Cardiac septum (tissue), 1 donor: ENCODE data around the gene CCDC201. TPM values are rescaled to one million over a fixed set of nuclear protein-coding genes. Genes with fewer than 3 reads are reported as not detected.

Experiments
- DNase-seq: peaks from one replicate; pipeline ENCODE4 v3.0.0-alpha.2; 2020; ENCODE audit warnings: low spot score
- intact Hi-C: fragments of 100-400 bp; cut with DNase I; formaldehyde crosslinking; loops from one replicate; pipeline ENCODE4 v1.14.0; 2022
- total RNA-seq: library from RNA; stranded (reverse); fragmentation: NEBNext Ultra II Directional; extraction: Animal tissue kit (Norgen Biotek cat#: 25700); gene quantifications from one replicate; pipeline ENCODE4 v1.2.1, GENCODE V29; 2021
- donor health status: DM: no; HTN: no; CAD: no.

CCDC201 gene
- total RNA-seq, 1 donor from 2014 or later: not detected

GRCh38 chr7:45894665-45895062 lies 21.8 kb upstream of the CCDC201 start:
- intact Hi-C loops: no loop called here
- DNase-seq: no peak

- intact Hi-C loops: no loop called here
- peak; percentile 26 for DNase-seq
Observed at GRCh38 chr7:45893996-45894664, 21.2 kb upstream of the CCDC201 start.

GRCh38 chr7:45893374-45893995 lies 20.6 kb upstream of the CCDC201 start:
- peak; percentile 24 for DNase-seq
- intact Hi-C loops: no loop called here

- DNase-seq: peak; percentile 71
- intact Hi-C loops: no loop called here
Observed at GRCh38 chr7:45892407-45893035, 19.6 kb upstream of the CCDC201 start.

- intact Hi-C loops: no loop called here
Observed at GRCh38 chr7:45891462-45892402, 18.9 kb upstream of the CCDC201 start.

GRCh38 chr7:45890902-45891461 lies 18.1 kb upstream of the CCDC201 start:
- intact Hi-C loops: no loop called here

More at GRCh38 chr7:45891462-45892402, 18.9 kb upstream of the CCDC201 start:
- DNase-seq: peak; percentile 38

GRCh38 chr7:45890125-45890901 lies 17.4 kb upstream of the CCDC201 start:
- intact Hi-C loops: no loop called here
- DNase-seq: peak; percentile 55

More at GRCh38 chr7:45890902-45891461, 18.1 kb upstream of the CCDC201 start:
- DNase-seq: no peak

GRCh38 chr7:45889367-45890067 lies 16.6 kb upstream of the CCDC201 start:
- DNase-seq: peak; percentile 12
- intact Hi-C loops: no loop called here

GRCh38 chr7:45888993-45889366 lies 16.1 kb upstream of the CCDC201 start:
- intact Hi-C loops: no loop called here
- peak; percentile 24 for DNase-seq

GRCh38 chr7:45888185-45888992 lies 15.5 kb upstream of the CCDC201 start, which contains the start of gene IGFBP1:
IGFBP1 (plus strand) TSS chr7:45888488; CDS start chr7:45888653, 165 bp downstream.
- peak; percentile 73 for DNase-seq
- intact Hi-C loops: no loop called here

- DNase-seq: no peak
- intact Hi-C loops: no loop called here
Observed at GRCh38 chr7:45886931-45887667, 14.2 kb upstream of the CCDC201 start.

GRCh38 chr7:45885264-45885882 lies 12.5 kb upstream of the CCDC201 start:
- peak; percentile 64 for DNase-seq
- intact Hi-C loops: no loop called here

- DNase-seq: no peak
- intact Hi-C loops: no loop called here
Observed at GRCh38 chr7:45884136-45884535, 11.3 kb upstream of the CCDC201 start.

- no peak for DNase-seq
- intact Hi-C loops: no loop called here
Observed at GRCh38 chr7:45882465-45882810, 9.6 kb upstream of the CCDC201 start.

- intact Hi-C loops: no loop called here
- no peak for DNase-seq
Observed at GRCh38 chr7:45881759-45882464, 9.0 kb upstream of the CCDC201 start.
